ENCODE results near the gene MOV10L1.
"Not testable (repeated sequence)": the region's sequence is repeated elsewhere in the genome, so short reads cannot be mapped to it uniquely, and the experiment has no call there.

MOV10L1 gene

DNA sequence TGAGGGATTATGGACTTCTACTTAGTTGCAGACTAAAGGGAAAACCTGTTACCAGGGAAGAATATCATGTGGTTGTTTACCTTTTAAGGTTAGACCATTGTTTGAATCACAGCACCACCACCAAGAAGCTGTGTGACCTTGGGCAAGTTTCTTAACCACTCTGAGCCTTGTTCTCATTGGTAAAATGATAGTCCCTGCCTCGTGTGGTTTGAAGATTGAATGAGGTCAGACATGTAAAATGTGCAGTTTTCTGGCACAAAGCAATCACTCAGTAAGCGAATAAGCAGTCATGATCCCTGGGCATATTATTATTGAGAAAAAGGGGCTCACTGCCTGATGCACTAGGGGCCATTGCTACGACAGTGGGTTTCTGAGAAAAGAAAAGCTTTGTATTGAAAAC lies 28.3 kb downstream of the MOV10L1 start:
- Histone ChIP-seq H3K9ac (ENCODE audit: low read depth, low read length) (no peak overlapping the region), H3K36me3 (ENCODE audit: insufficient read depth, low read length) (no peaks in the 10 kb centered on the region), H3K9me3 (ENCODE audit: control insufficient read depth, insufficient read depth, low read length) (no peaks in the 10 kb centered on the region; the same call in 1 of the 2 replicates), H3K4me1 (ENCODE audit: insufficient read depth, low read length) (peaks cover 10% of the 10 kb centered on the region; the same call in 1 of the 2 replicates)

DNA sequence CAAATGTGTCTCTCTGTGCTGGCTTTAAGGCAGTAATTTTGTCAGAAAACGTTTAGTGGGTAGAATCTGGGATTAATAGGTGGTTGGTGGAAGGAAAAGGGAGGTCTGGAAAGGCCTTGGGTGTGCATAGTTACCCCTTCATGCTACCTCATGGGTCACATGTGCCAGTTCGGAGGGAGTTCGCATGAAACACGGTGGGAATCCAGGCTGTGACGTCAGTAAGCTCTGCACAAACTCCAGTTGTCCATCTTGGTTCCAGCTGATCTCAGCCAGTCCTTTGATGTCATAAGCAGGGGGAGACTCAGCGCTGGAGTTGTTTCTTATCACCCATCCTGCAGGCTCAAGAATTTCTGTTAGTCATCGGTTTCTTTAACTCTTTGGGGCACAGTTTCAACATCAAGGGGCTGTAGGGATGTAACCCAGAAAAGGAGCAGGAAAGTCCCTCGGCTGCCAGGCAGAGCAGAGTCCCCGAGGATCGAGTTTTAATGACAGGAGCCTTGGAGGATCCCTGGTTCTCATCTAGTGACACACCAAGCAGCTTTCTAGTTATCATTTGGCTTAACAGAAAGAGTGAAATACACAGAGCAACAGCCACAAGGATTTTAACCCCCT lies 28.9 kb downstream of the MOV10L1 start:
- Histone ChIP-seq H3K36me3 (ENCODE audit: insufficient read depth, low read length) (no peaks in the 10 kb centered on the region), H3K4me1 (ENCODE audit: insufficient read depth, low read length) (peaks cover 10% of the 10 kb centered on the region; the same call in 1 of the 2 replicates), H3K9ac (ENCODE audit: low read depth, low read length) (no peak overlapping the region), H3K9me3 (ENCODE audit: control insufficient read depth, insufficient read depth, low read length) (peaks cover 4% of the 10 kb centered on the region)

- Histone ChIP-seq H3K4me1 (ENCODE audit: insufficient read depth, low read length) (peaks cover 10% of the 10 kb centered on the region; the same call in 1 of the 2 replicates), H3K9ac (ENCODE audit: low read depth, low read length) (no peak overlapping the region), H3K36me3 (ENCODE audit: insufficient read depth, low read length) (no peaks in the 10 kb centered on the region), H3K9me3 (ENCODE audit: control insufficient read depth, insufficient read depth, low read length) (peaks cover 4% of the 10 kb centered on the region)
These were observed 29.5 kb downstream of the MOV10L1 start for GRCh38 chr22:50119169-50119767.

- H3K4me1 ChIP-seq (ENCODE audit: insufficient read depth, low read length) = peaks cover 7% of the 10 kb centered on the region; the same call in 1 of the 2 replicates
- H3K9me3 ChIP-seq (ENCODE audit: control insufficient read depth, insufficient read depth, low read length) = peaks cover 4% of the 10 kb centered on the region
- H3K9ac ChIP-seq (ENCODE audit: low read depth, low read length) = no peak overlapping the region
- no peaks in the 10 kb centered on the region for H3K36me3 ChIP-seq (ENCODE audit: insufficient read depth, low read length)
These were observed 30.0 kb downstream of the MOV10L1 start for GRCh38 chr22:50119768-50120251.

GRCh38 chr22:50121202-50121740 lies 31.5 kb downstream of the MOV10L1 start:
- Histone ChIP-seq H3K9me3 (ENCODE audit: control insufficient read depth, insufficient read depth, low read length) (peaks cover 4% of the 10 kb centered on the region), H3K9ac (ENCODE audit: low read depth, low read length) (no peak overlapping the region), H3K36me3 (ENCODE audit: insufficient read depth, low read length) (no peaks in the 10 kb centered on the region), H3K4me1 (ENCODE audit: insufficient read depth, low read length) (peaks cover 7% of the 10 kb centered on the region; the same call in 1 of the 2 replicates)

- Histone ChIP-seq H3K4me1 (ENCODE audit: insufficient read depth, low read length) (peaks cover 7% of the 10 kb centered on the region; the same call in 1 of the 2 replicates), H3K9me3 (ENCODE audit: control insufficient read depth, insufficient read depth, low read length) (peaks cover 4% of the 10 kb centered on the region), H3K36me3 (ENCODE audit: insufficient read depth, low read length) (no peaks in the 10 kb centered on the region)
These were observed 33.3 kb downstream of the MOV10L1 start for GRCh38 chr22:50123119-50123518.

DNA sequence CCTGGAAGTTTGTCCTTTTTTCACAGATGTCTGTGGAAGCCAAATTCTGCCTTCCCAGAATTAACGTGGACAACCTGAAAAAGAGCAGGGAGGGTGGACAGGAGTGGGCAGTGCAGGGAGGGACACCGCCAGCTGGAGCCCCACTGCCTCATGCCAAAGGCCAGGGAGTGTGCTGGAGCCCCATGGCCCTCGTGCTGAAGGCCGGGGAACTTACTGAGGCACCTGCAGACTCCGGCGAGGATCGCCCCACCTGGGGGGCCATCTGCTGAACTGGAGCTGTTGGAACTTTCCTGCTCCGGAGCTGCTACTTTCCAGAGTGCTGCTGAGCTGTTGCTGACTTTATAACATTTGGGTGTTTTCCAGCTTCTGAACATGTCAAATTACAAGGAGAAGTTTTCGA lies 35.2 kb downstream of the MOV10L1 start:
- H3K9me3 ChIP-seq (ENCODE audit: control insufficient read depth, insufficient read depth, low read length) = peaks cover 4% of the 10 kb centered on the region
- H3K4me1 ChIP-seq (ENCODE audit: insufficient read depth, low read length) = no peaks in the 10 kb centered on the region
- no peak overlapping the region for H3K9ac ChIP-seq (ENCODE audit: low read depth, low read length)
- no peaks in the 10 kb centered on the region for H3K36me3 ChIP-seq (ENCODE audit: insufficient read depth, low read length)

More at GRCh38 chr22:50123119-50123518, 33.3 kb downstream of the MOV10L1 start:
- no peak overlapping the region for H3K9ac ChIP-seq (ENCODE audit: low read depth, low read length)

- Histone ChIP-seq H3K4me1 (ENCODE audit: insufficient read depth, low read length) (no peaks in the 10 kb centered on the region), H3K36me3 (ENCODE audit: insufficient read depth, low read length) (no peaks in the 10 kb centered on the region), H3K9me3 (ENCODE audit: control insufficient read depth, insufficient read depth, low read length) (no peaks in the 10 kb centered on the region), H3K9ac (ENCODE audit: low read depth, low read length) (no peak overlapping the region)
These were observed 39.4 kb downstream of the MOV10L1 start for GRCh38 chr22:50129121-50129736.

DNA sequence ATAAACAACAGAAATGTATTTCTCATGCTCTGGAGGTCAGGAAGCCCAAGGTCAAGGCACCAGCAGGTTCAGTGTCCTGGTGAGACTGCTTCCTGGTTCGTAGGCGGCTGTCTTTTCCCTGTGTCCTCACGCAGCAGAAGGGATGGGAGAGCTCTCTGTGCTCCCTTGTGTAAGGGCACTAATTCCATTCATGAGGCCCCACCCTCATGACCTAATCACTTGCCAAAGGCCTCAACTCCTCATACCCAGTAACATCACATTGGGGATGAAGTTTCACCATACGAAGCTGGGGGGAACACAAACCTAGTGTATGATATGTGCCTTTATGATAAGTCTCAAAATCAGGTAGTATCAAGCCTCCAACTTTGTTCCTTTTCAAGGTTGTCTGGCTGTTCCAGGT lies 42.1 kb downstream of the MOV10L1 start:
- no peaks in the 10 kb centered on the region for H3K4me1 ChIP-seq (ENCODE audit: insufficient read depth, low read length)
- no peak overlapping the region for H3K9ac ChIP-seq (ENCODE audit: low read depth, low read length)
- H3K36me3 ChIP-seq (ENCODE audit: insufficient read depth, low read length) = no peaks in the 10 kb centered on the region
- H3K9me3 ChIP-seq (ENCODE audit: control insufficient read depth, insufficient read depth, low read length) = no peaks in the 10 kb centered on the region; the same call in 1 of the 2 replicates

- no peaks in the 10 kb centered on the region for H3K4me1 ChIP-seq (ENCODE audit: insufficient read depth, low read length)
- no peaks in the 10 kb centered on the region for H3K36me3 ChIP-seq (ENCODE audit: insufficient read depth, low read length)
- no peaks in the 10 kb centered on the region; the same call in 1 of the 2 replicates for H3K9me3 ChIP-seq (ENCODE audit: control insufficient read depth, insufficient read depth, low read length)
- H3K9ac ChIP-seq (ENCODE audit: low read depth, low read length) = no peak overlapping the region
These were observed 44.7 kb downstream of the MOV10L1 start for GRCh38 chr22:50134481-50134880.

DNA sequence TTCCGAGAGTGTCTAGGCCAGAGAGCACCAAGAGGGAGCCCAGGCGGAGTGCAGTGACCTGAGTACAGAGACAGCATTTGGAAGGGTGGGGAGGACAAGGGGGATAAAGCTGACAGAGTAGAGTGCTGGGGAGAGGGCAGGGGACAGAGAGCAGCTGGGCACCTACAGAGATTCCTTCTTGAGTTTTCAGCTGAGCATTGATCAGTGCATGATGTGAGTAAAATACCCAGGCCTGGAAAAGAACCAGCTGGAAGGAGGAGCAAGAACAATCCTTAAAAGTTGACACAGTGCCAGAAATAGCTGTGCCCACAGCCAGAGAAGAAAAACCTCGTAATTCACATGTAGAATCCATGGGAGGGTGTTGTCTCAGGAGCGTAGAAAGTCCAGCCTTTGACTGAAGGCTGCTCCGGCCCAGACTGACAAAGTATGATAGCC lies 46.8 kb downstream of the MOV10L1 start:
- no peaks in the 10 kb centered on the region for H3K4me1 ChIP-seq (ENCODE audit: insufficient read depth, low read length)
- no peaks in the 10 kb centered on the region for H3K36me3 ChIP-seq (ENCODE audit: insufficient read depth, low read length)
- no peaks in the 10 kb centered on the region; the same call in 1 of the 2 replicates for H3K9me3 ChIP-seq (ENCODE audit: control insufficient read depth, insufficient read depth, low read length)
- H3K9ac ChIP-seq (ENCODE audit: low read depth, low read length) = no peak overlapping the region

GRCh38 chr22:50137277-50137676 lies 47.5 kb downstream of the MOV10L1 start:
- not testable (repeated sequence) for H3K9ac ChIP-seq (ENCODE audit: low read depth, low read length); H3K4me1 ChIP-seq (ENCODE audit: insufficient read depth, low read length); H3K9me3 ChIP-seq (ENCODE audit: control insufficient read depth, insufficient read depth, low read length); H3K36me3 ChIP-seq (ENCODE audit: insufficient read depth, low read length)

- Histone ChIP-seq H3K9me3 (ENCODE audit: control insufficient read depth, insufficient read depth, low read length) (no peaks in the 10 kb centered on the region; the same call in 1 of the 2 replicates), H3K4me1 (ENCODE audit: insufficient read depth, low read length) (no peaks in the 10 kb centered on the region), H3K9ac (ENCODE audit: low read depth, low read length) (no peak overlapping the region), H3K36me3 (ENCODE audit: insufficient read depth, low read length) (no peaks in the 10 kb centered on the region)
These were observed 48.2 kb downstream of the MOV10L1 start for GRCh38 chr22:50138041-50138440.

GRCh38 chr22:50138988-50139387 lies 49.2 kb downstream of the MOV10L1 start:
- Histone ChIP-seq H3K36me3 (ENCODE audit: insufficient read depth, low read length) (no peaks in the 10 kb centered on the region), H3K4me1 (ENCODE audit: insufficient read depth, low read length) (no peaks in the 10 kb centered on the region), H3K9ac (ENCODE audit: low read depth, low read length) (no peak overlapping the region), H3K9me3 (ENCODE audit: control insufficient read depth, insufficient read depth, low read length) (no peaks in the 10 kb centered on the region; the same call in 1 of the 2 replicates)

All from ES-I3 (cell line).